ENCODE results near the gene TMEM184B.

Gene TMEM184B

GRCh38 chr22:38228873-38229740, 43.7 kb downstream of the TMEM184B start:
- Histone ChIP-seq H3K27me3 (replicated peaks; ENCODE audit: control insufficient read depth, insufficient read depth, low read length, poor library complexity, severe bottlenecking) (no peaks in the 10 kb centered on the region), H3K4me3 (ENCODE audit: insufficient read depth, low read depth, low read length, poor library complexity, severe bottlenecking) (no peak overlapping the region), H3K27ac (ENCODE audit: insufficient read depth, low read length, poor library complexity, severe bottlenecking) (peak overlapping the region; percentile 55), H3K9me3 (ENCODE audit: control insufficient read depth, low read length) (no peaks in the 10 kb centered on the region), H3K36me3 (ENCODE audit: control insufficient read depth, insufficient read depth, low read length) (peaks cover 50% of the 10 kb centered on the region), H3K4me1 (ENCODE audit: control insufficient read depth, insufficient read depth, low read length, poor library complexity, severe bottlenecking) (peaks cover 15% of the 10 kb centered on the region)
- DNase-seq, result no peak

- H3K27me3 ChIP-seq (replicated peaks; ENCODE audit: control insufficient read depth, insufficient read depth, low read length, poor library complexity, severe bottlenecking), result no peaks in the 10 kb centered on the region
- H3K4me3 ChIP-seq (ENCODE audit: insufficient read depth, low read depth, low read length, poor library complexity, severe bottlenecking), result no peak overlapping the region
- DNase-seq, result no peak
- H3K36me3 ChIP-seq (ENCODE audit: control insufficient read depth, insufficient read depth, low read length), result peaks cover 50% of the 10 kb centered on the region
- H3K9me3 ChIP-seq (ENCODE audit: control insufficient read depth, low read length), result no peaks in the 10 kb centered on the region
- peak overlapping the region; percentile 55 for H3K27ac ChIP-seq (ENCODE audit: insufficient read depth, low read length, poor library complexity, severe bottlenecking)
- H3K4me1 ChIP-seq (ENCODE audit: control insufficient read depth, insufficient read depth, low read length, poor library complexity, severe bottlenecking), result peaks cover 15% of the 10 kb centered on the region
These were observed 44.4 kb downstream of the TMEM184B start for GRCh38 chr22:38228326-38228872.

GRCh38 chr22:38226853-38227649, 45.8 kb downstream of the TMEM184B start:
- Histone ChIP-seq H3K27ac (ENCODE audit: insufficient read depth, low read length, poor library complexity, severe bottlenecking) (no peak overlapping the region), H3K36me3 (ENCODE audit: control insufficient read depth, insufficient read depth, low read length) (peaks cover 47% of the 10 kb centered on the region), H3K27me3 (replicated peaks; ENCODE audit: control insufficient read depth, insufficient read depth, low read length, poor library complexity, severe bottlenecking) (no peaks in the 10 kb centered on the region), H3K4me1 (ENCODE audit: control insufficient read depth, insufficient read depth, low read length, poor library complexity, severe bottlenecking) (peaks cover 15% of the 10 kb centered on the region), H3K4me3 (ENCODE audit: insufficient read depth, low read depth, low read length, poor library complexity, severe bottlenecking) (no peak overlapping the region), H3K9me3 (ENCODE audit: control insufficient read depth, low read length) (no peaks in the 10 kb centered on the region)
- DNase-seq, result no peak

- Histone ChIP-seq H3K9me3 (ENCODE audit: control insufficient read depth, low read length) (no peaks in the 10 kb centered on the region), H3K27me3 (replicated peaks; ENCODE audit: control insufficient read depth, insufficient read depth, low read length, poor library complexity, severe bottlenecking) (no peaks in the 10 kb centered on the region), H3K36me3 (ENCODE audit: control insufficient read depth, insufficient read depth, low read length) (peaks cover 34% of the 10 kb centered on the region), H3K4me3 (ENCODE audit: insufficient read depth, low read depth, low read length, poor library complexity, severe bottlenecking) (no peak overlapping the region), H3K4me1 (ENCODE audit: control insufficient read depth, insufficient read depth, low read length, poor library complexity, severe bottlenecking) (peaks cover 31% of the 10 kb centered on the region), H3K27ac (ENCODE audit: insufficient read depth, low read length, poor library complexity, severe bottlenecking) (no peak overlapping the region)
- no peak for DNase-seq
These were observed 49.4 kb downstream of the TMEM184B start for GRCh38 chr22:38223289-38223960.

GRCh38 chr22:38222797-38223119, 50.1 kb downstream of the TMEM184B start:
- H3K4me3 ChIP-seq (ENCODE audit: insufficient read depth, low read depth, low read length, poor library complexity, severe bottlenecking), result no peak overlapping the region
- no peak for DNase-seq
- peaks cover 31% of the 10 kb centered on the region for H3K4me1 ChIP-seq (ENCODE audit: control insufficient read depth, insufficient read depth, low read length, poor library complexity, severe bottlenecking)
- H3K9me3 ChIP-seq (ENCODE audit: control insufficient read depth, low read length), result no peaks in the 10 kb centered on the region
- H3K27me3 ChIP-seq (replicated peaks; ENCODE audit: control insufficient read depth, insufficient read depth, low read length, poor library complexity, severe bottlenecking), result no peaks in the 10 kb centered on the region
- H3K36me3 ChIP-seq (ENCODE audit: control insufficient read depth, insufficient read depth, low read length), result peaks cover 30% of the 10 kb centered on the region
- H3K27ac ChIP-seq (ENCODE audit: insufficient read depth, low read length, poor library complexity, severe bottlenecking), result no peak overlapping the region

GRCh38 chr22:38221908-38222796, 50.7 kb downstream of the TMEM184B start:
- H3K27me3 ChIP-seq (replicated peaks; ENCODE audit: control insufficient read depth, insufficient read depth, low read length, poor library complexity, severe bottlenecking), result no peaks in the 10 kb centered on the region
- no peak overlapping the region for H3K4me3 ChIP-seq (ENCODE audit: insufficient read depth, low read depth, low read length, poor library complexity, severe bottlenecking)
- H3K4me1 ChIP-seq (ENCODE audit: control insufficient read depth, insufficient read depth, low read length, poor library complexity, severe bottlenecking), result peaks cover 30% of the 10 kb centered on the region
- peak overlapping the region; percentile 13 for H3K27ac ChIP-seq (ENCODE audit: insufficient read depth, low read length, poor library complexity, severe bottlenecking)
- DNase-seq, result no peak
- H3K9me3 ChIP-seq (ENCODE audit: control insufficient read depth, low read length), result no peaks in the 10 kb centered on the region
- H3K36me3 ChIP-seq (ENCODE audit: control insufficient read depth, insufficient read depth, low read length), result peaks cover 25% of the 10 kb centered on the region

- no peaks in the 10 kb centered on the region for H3K9me3 ChIP-seq (ENCODE audit: control insufficient read depth, low read length)
- H3K4me1 ChIP-seq (ENCODE audit: control insufficient read depth, insufficient read depth, low read length, poor library complexity, severe bottlenecking), result peaks cover 30% of the 10 kb centered on the region
- H3K36me3 ChIP-seq (ENCODE audit: control insufficient read depth, insufficient read depth, low read length), result peaks cover 25% of the 10 kb centered on the region
- H3K4me3 ChIP-seq (ENCODE audit: insufficient read depth, low read depth, low read length, poor library complexity, severe bottlenecking), result no peak overlapping the region
- H3K27me3 ChIP-seq (replicated peaks; ENCODE audit: control insufficient read depth, insufficient read depth, low read length, poor library complexity, severe bottlenecking), result no peaks in the 10 kb centered on the region
- no peak overlapping the region for H3K27ac ChIP-seq (ENCODE audit: insufficient read depth, low read length, poor library complexity, severe bottlenecking)
- DNase-seq, result no peak
These were observed 51.4 kb downstream of the TMEM184B start for GRCh38 chr22:38221407-38221806.

GRCh38 chr22:38220653-38221386, 52.0 kb downstream of the TMEM184B start:
- H3K4me1 ChIP-seq (ENCODE audit: control insufficient read depth, insufficient read depth, low read length, poor library complexity, severe bottlenecking), result peaks cover 30% of the 10 kb centered on the region
- DNase-seq, result no peak
- no peak overlapping the region for H3K4me3 ChIP-seq (ENCODE audit: insufficient read depth, low read depth, low read length, poor library complexity, severe bottlenecking)
- H3K36me3 ChIP-seq (ENCODE audit: control insufficient read depth, insufficient read depth, low read length), result peaks cover 25% of the 10 kb centered on the region
- no peaks in the 10 kb centered on the region for H3K27me3 ChIP-seq (replicated peaks; ENCODE audit: control insufficient read depth, insufficient read depth, low read length, poor library complexity, severe bottlenecking)
- H3K27ac ChIP-seq (ENCODE audit: insufficient read depth, low read length, poor library complexity, severe bottlenecking), result no peak overlapping the region
- no peaks in the 10 kb centered on the region for H3K9me3 ChIP-seq (ENCODE audit: control insufficient read depth, low read length)

- Histone ChIP-seq H3K9me3 (ENCODE audit: control insufficient read depth, low read length) (no peaks in the 10 kb centered on the region), H3K4me3 (ENCODE audit: insufficient read depth, low read depth, low read length, poor library complexity, severe bottlenecking) (no peak overlapping the region), H3K27me3 (replicated peaks; ENCODE audit: control insufficient read depth, insufficient read depth, low read length, poor library complexity, severe bottlenecking) (no peaks in the 10 kb centered on the region), H3K36me3 (ENCODE audit: control insufficient read depth, insufficient read depth, low read length) (peaks cover 21% of the 10 kb centered on the region), H3K4me1 (ENCODE audit: control insufficient read depth, insufficient read depth, low read length, poor library complexity, severe bottlenecking) (peaks cover 30% of the 10 kb centered on the region), H3K27ac (ENCODE audit: insufficient read depth, low read length, poor library complexity, severe bottlenecking) (peak overlapping the region; percentile 74)
- no peak for DNase-seq
These were observed 52.6 kb downstream of the TMEM184B start for GRCh38 chr22:38220163-38220562.
